OCI-LY7 (cell line): Measurements from ENCODE around the gene LCP2.

Source experiments
- EZH2phosphoT487 ChIP-seq: fragments of 200-600 bp; sonication (generic); IDR thresholded peaks from 2 replicates; pipeline ENCODE4 v1.6.1; 2018; ENCODE audit warnings: low read depth, borderline replicate concordance, mild to moderate bottlenecking, mixed run types, antibody characterized with exemption, low read length, moderate library complexity, mixed read lengths
- TF ChIP-seq, protein P1 (sequence below): fragments of 200-600 bp; sonication (generic); conservative IDR thresholded peaks from 2 replicates; pipeline ENCODE4 v1.5.1; 2014; ENCODE audit warnings: mild to moderate bottlenecking, antibody characterized with exemption, low read length, moderate library complexity, mixed read lengths

DNA sequence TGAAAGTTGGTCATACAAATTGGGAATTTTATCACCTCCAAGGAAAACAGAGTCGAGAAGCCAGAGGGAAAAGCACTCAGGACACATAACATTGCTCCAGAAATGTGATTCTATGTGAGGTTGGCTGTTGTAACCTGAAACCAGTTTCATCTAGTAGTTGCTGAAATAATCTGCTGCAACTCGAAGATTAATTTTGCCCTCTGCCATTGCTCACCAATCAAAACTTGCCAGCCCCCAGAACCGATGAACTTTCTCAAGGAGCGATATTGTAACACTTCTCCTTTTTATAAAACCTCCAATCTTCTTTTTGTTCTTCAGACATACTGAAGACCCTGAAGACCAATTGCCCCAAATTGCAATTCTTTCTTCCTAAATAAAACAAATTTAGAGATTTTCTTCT, 33.7 kb downstream of the LCP2 start:
- TF ChIP-seq, protein P1, sequence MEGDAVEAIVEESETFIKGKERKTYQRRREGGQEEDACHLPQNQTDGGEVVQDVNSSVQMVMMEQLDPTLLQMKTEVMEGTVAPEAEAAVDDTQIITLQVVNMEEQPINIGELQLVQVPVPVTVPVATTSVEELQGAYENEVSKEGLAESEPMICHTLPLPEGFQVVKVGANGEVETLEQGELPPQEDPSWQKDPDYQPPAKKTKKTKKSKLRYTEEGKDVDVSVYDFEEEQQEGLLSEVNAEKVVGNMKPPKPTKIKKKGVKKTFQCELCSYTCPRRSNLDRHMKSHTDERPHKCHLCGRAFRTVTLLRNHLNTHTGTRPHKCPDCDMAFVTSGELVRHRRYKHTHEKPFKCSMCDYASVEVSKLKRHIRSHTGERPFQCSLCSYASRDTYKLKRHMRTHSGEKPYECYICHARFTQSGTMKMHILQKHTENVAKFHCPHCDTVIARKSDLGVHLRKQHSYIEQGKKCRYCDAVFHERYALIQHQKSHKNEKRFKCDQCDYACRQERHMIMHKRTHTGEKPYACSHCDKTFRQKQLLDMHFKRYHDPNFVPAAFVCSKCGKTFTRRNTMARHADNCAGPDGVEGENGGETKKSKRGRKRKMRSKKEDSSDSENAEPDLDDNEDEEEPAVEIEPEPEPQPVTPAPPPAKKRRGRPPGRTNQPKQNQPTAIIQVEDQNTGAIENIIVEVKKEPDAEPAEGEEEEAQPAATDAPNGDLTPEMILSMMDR: no peak
- no peak for TF ChIP-seq EZH2phosphoT487
